ENCODE measurements around the gene PRKAG2.

Gene PRKAG2

GRCh38 chr7:151761231-151761630, 115.7 kb downstream of the PRKAG2 start:
- peaks cover 2% of the 10 kb centered on the region for H3K9me3 ChIP-seq (ENCODE audit: insufficient read depth, low read depth, low read length)
- no peak overlapping the region for H3K4me2 ChIP-seq (ENCODE audit: low read length)
- no peak overlapping the region for H3K27ac ChIP-seq (ENCODE audit: low read depth, low read length)
- no peak overlapping the region for H2BK5ac ChIP-seq (ENCODE audit: low read depth, low read length, poor library complexity)
- peaks cover 3% of the 10 kb centered on the region for H3K79me1 ChIP-seq (ENCODE audit: low read length)
- H3K4me1 ChIP-seq (ENCODE audit: control insufficient read depth in 1 of 2, insufficient read depth in 2 of 2, low read length in 2 of 2) = peaks cover 12 to 15% of the 10 kb centered on the region in 2 experiments
- no peak overlapping the region for H3K9ac ChIP-seq (ENCODE audit: low read length)
- H3K14ac ChIP-seq (ENCODE audit: low read length) = no peak overlapping the region
- H2AFZ ChIP-seq (ENCODE audit: insufficient read depth, low read length, poor library complexity) = no peak overlapping the region
- no peak overlapping the region for H3K18ac ChIP-seq (ENCODE audit: low read length)
- no peaks in the 10 kb centered on the region for H3K36me3 ChIP-seq (ENCODE audit: control insufficient read depth in 1 of 2, insufficient read depth in 2 of 2, low read length in 2 of 2)
- no peak overlapping the region for H2BK120ac ChIP-seq (ENCODE audit: insufficient read depth, low read length, poor library complexity)
- no peak overlapping the region for H3K4ac ChIP-seq (ENCODE audit: low read depth, low read length)
- no peak overlapping the region for H4K12ac ChIP-seq (ENCODE audit: low read depth, low read length)
- H3K23ac ChIP-seq (ENCODE audit: low read length) = no peak overlapping the region
- no peaks in the 10 kb centered on the region for H3K79me2 ChIP-seq (ENCODE audit: control insufficient read depth, insufficient read depth, low read length, poor library complexity)
- no CpG with 5 or more reads among the region's 3 CpGs for WGBS (ENCODE audit: extremely low coverage, insufficient coverage, insufficient read length)
- no peak overlapping the region for H3K4me3 ChIP-seq (ENCODE audit: low read depth, low read length)
- peak; percentile 72 to 85 for DNase-seq
- no peak overlapping the region for H2AK5ac ChIP-seq (ENCODE audit: low read length)
- no peak overlapping the region for H4K91ac ChIP-seq (ENCODE audit: low read depth, low read length)
- H3K27me3 ChIP-seq (ENCODE audit: insufficient read depth, low read length) = no peaks in the 10 kb centered on the region
- no peak overlapping the region for H4K8ac ChIP-seq (ENCODE audit: low read depth, low read length)
- H2BK12ac ChIP-seq (ENCODE audit: low read length) = no peak overlapping the region

- no peak overlapping the region for H4K8ac ChIP-seq (ENCODE audit: low read depth, low read length)
- no peak overlapping the region for H3K18ac ChIP-seq (ENCODE audit: low read length)
- no peak overlapping the region for H2BK120ac ChIP-seq (ENCODE audit: insufficient read depth, low read length, poor library complexity)
- H3K27me3 ChIP-seq (ENCODE audit: insufficient read depth, low read length) = no peaks in the 10 kb centered on the region
- no peak overlapping the region for H3K4me2 ChIP-seq (ENCODE audit: low read length)
- H3K23ac ChIP-seq (ENCODE audit: low read length) = no peak overlapping the region
- no CpG with 5 or more reads among the region's 9 CpGs for WGBS (ENCODE audit: extremely low coverage, insufficient coverage, insufficient read length)
- no peak overlapping the region for H2BK5ac ChIP-seq (ENCODE audit: low read depth, low read length, poor library complexity)
- no peaks in the 10 kb centered on the region for H3K36me3 ChIP-seq (ENCODE audit: control insufficient read depth in 1 of 2, insufficient read depth in 2 of 2, low read length in 2 of 2)
- no peak overlapping the region for H3K9ac ChIP-seq (ENCODE audit: low read length)
- no peak overlapping the region for H3K4me3 ChIP-seq (ENCODE audit: low read depth, low read length)
- H2BK12ac ChIP-seq (ENCODE audit: low read length) = no peak overlapping the region
- peaks cover 3% of the 10 kb centered on the region for H3K79me2 ChIP-seq (ENCODE audit: control insufficient read depth, insufficient read depth, low read length, poor library complexity)
- H4K91ac ChIP-seq (ENCODE audit: low read depth, low read length) = no peak overlapping the region
- peak; percentile 73 to 90 for DNase-seq
- no peak overlapping the region for H2AK5ac ChIP-seq (ENCODE audit: low read length)
- peaks cover 2% of the 10 kb centered on the region for H3K9me3 ChIP-seq (ENCODE audit: insufficient read depth, low read depth, low read length)
- H3K4ac ChIP-seq (ENCODE audit: low read depth, low read length) = no peak overlapping the region
- no peak overlapping the region for H2AFZ ChIP-seq (ENCODE audit: insufficient read depth, low read length, poor library complexity)
- H3K14ac ChIP-seq (ENCODE audit: low read length) = no peak overlapping the region
- no peak overlapping the region for H3K27ac ChIP-seq (ENCODE audit: low read depth, low read length)
- peaks cover 27 to 28% of the 10 kb centered on the region in 2 experiments for H3K4me1 ChIP-seq (ENCODE audit: control insufficient read depth in 1 of 2, insufficient read depth in 2 of 2, low read length in 2 of 2)
- H4K12ac ChIP-seq (ENCODE audit: low read depth, low read length) = no peak overlapping the region
- peaks cover 15% of the 10 kb centered on the region for H3K79me1 ChIP-seq (ENCODE audit: low read length)
Observed at GRCh38 chr7:151759591-151760042, 117.3 kb downstream of the PRKAG2 start.

GRCh38 chr7:151758622-151759540, 118.0 kb downstream of the PRKAG2 start:
- no peak overlapping the region for H3K9ac ChIP-seq (ENCODE audit: low read length)
- H4K91ac ChIP-seq (ENCODE audit: low read depth, low read length) = no peak overlapping the region
- no peak overlapping the region for H3K4me2 ChIP-seq (ENCODE audit: low read length)
- no peak overlapping the region for H3K18ac ChIP-seq (ENCODE audit: low read length)
- H3K4me1 ChIP-seq (ENCODE audit: control insufficient read depth in 1 of 2, insufficient read depth in 2 of 2, low read length in 2 of 2) = peaks cover 29 to 32% of the 10 kb centered on the region in 2 experiments
- no peak overlapping the region for H4K8ac ChIP-seq (ENCODE audit: low read depth, low read length)
- H3K9me3 ChIP-seq (ENCODE audit: insufficient read depth, low read depth, low read length) = peaks cover 2% of the 10 kb centered on the region
- WGBS (ENCODE audit: extremely low coverage, insufficient coverage, insufficient read length) = no CpG with 5 or more reads among the region's 18 CpGs
- H3K27me3 ChIP-seq (ENCODE audit: insufficient read depth, low read length) = no peaks in the 10 kb centered on the region
- H2AK5ac ChIP-seq (ENCODE audit: low read length) = peak overlapping the region; percentile 34
- H3K4ac ChIP-seq (ENCODE audit: low read depth, low read length) = no peak overlapping the region
- no peak for DNase-seq
- no peak overlapping the region for H3K27ac ChIP-seq (ENCODE audit: low read depth, low read length)
- H3K36me3 ChIP-seq (ENCODE audit: control insufficient read depth in 1 of 2, insufficient read depth in 2 of 2, low read length in 2 of 2) = no peaks in the 10 kb centered on the region
- H2BK12ac ChIP-seq (ENCODE audit: low read length) = no peak overlapping the region
- H2AFZ ChIP-seq (ENCODE audit: insufficient read depth, low read length, poor library complexity) = no peak overlapping the region
- peaks cover 19% of the 10 kb centered on the region for H3K79me1 ChIP-seq (ENCODE audit: low read length)
- no peak overlapping the region for H2BK5ac ChIP-seq (ENCODE audit: low read depth, low read length, poor library complexity)
- H3K4me3 ChIP-seq (ENCODE audit: low read depth, low read length) = no peak overlapping the region
- H4K12ac ChIP-seq (ENCODE audit: low read depth, low read length) = no peak overlapping the region
- no peak overlapping the region for H3K23ac ChIP-seq (ENCODE audit: low read length)
- H3K14ac ChIP-seq (ENCODE audit: low read length) = no peak overlapping the region
- no peak overlapping the region for H2BK120ac ChIP-seq (ENCODE audit: insufficient read depth, low read length, poor library complexity)
- peaks cover 4% of the 10 kb centered on the region for H3K79me2 ChIP-seq (ENCODE audit: control insufficient read depth, insufficient read depth, low read length, poor library complexity)

- Histone ChIP-seq H3K36me3 (ENCODE audit: control insufficient read depth in 1 of 2, insufficient read depth in 2 of 2, low read length in 2 of 2) (no peaks in the 10 kb centered on the region), H3K79me1 (ENCODE audit: low read length) (peaks cover 26% of the 10 kb centered on the region), H4K12ac (ENCODE audit: low read depth, low read length) (no peak overlapping the region), H2BK5ac (ENCODE audit: low read depth, low read length, poor library complexity) (no peak overlapping the region), H2AFZ (ENCODE audit: insufficient read depth, low read length, poor library complexity) (no peak overlapping the region), H2AK5ac (ENCODE audit: low read length) (no peak overlapping the region), H3K18ac (ENCODE audit: low read length) (no peak overlapping the region), H3K27ac (ENCODE audit: low read depth, low read length) (no peak overlapping the region), H3K14ac (ENCODE audit: low read length) (peak overlapping the region; percentile 11), H3K4me3 (ENCODE audit: low read depth, low read length) (no peak overlapping the region), H3K9ac (ENCODE audit: low read length) (no peak overlapping the region), H4K8ac (ENCODE audit: low read depth, low read length) (no peak overlapping the region), H3K4ac (ENCODE audit: low read depth, low read length) (no peak overlapping the region), H3K79me2 (ENCODE audit: control insufficient read depth, insufficient read depth, low read length, poor library complexity) (peaks cover 4% of the 10 kb centered on the region), H3K4me2 (ENCODE audit: low read length) (no peak overlapping the region), H3K27me3 (ENCODE audit: insufficient read depth, low read length) (no peaks in the 10 kb centered on the region), H3K4me1 (ENCODE audit: control insufficient read depth in 1 of 2, insufficient read depth in 2 of 2, low read length in 2 of 2) (peaks cover 30 to 34% of the 10 kb centered on the region in 2 experiments), H3K9me3 (ENCODE audit: insufficient read depth, low read depth, low read length) (no peaks in the 10 kb centered on the region), H2BK120ac (ENCODE audit: insufficient read depth, low read length, poor library complexity) (no peak overlapping the region), H4K91ac (ENCODE audit: low read depth, low read length) (no peak overlapping the region), H3K23ac (ENCODE audit: low read length) (no peak overlapping the region), H2BK12ac (ENCODE audit: low read length) (no peak overlapping the region)
- DNase-seq = no peak
- no CpG with 5 or more reads among the region's 8 CpGs for WGBS (ENCODE audit: extremely low coverage, insufficient coverage, insufficient read length)
Observed at GRCh38 chr7:151757274-151757673, 119.6 kb downstream of the PRKAG2 start.

Data from trophoblast cell (in vitro differentiated cells and primary cell).